ENCODE results near the gene PWWP2B. TPM values are rescaled to one million over a fixed set of nuclear protein-coding genes. Genes with fewer than 3 reads are reported as not detected.
"Not testable (repeated sequence)": the region's sequence is repeated elsewhere in the genome, so short reads cannot be mapped to it uniquely, and the experiment has no call there.

The PWWP2B gene
- total RNA-seq, 2 donors from 2014 or later = 33.8 to 61.0 TPM

GRCh38 chr10:132376394-132376851 is 20.6 kb upstream of the PWWP2B start:
- Histone ChIP-seq H3K4me3 (no peak overlapping the region), H3K27ac (no peak overlapping the region), H3K27me3 (no peaks in the 10 kb centered on the region), H3K36me3 (no peaks in the 10 kb centered on the region), H3K4me1 (no peaks in the 10 kb centered on the region), H3K9me3 (no peaks in the 10 kb centered on the region), H3K9ac (ENCODE audit: low read depth in 2 of 2, low read length in 2 of 2) (no peak overlapping the region)
- no peak for DNase-seq
- TF ChIP-seq CTCF (IDR thresholded peaks at IDR 0.05) = no peak
- intact Hi-C loops (cut with DNase I) = no loop called here

GRCh38 chr10:132377326-132377725 is 19.7 kb upstream of the PWWP2B start:
- no peaks in the 10 kb centered on the region for H3K27me3 ChIP-seq
- H3K4me1 ChIP-seq = no peaks in the 10 kb centered on the region
- intact Hi-C loops (cut with DNase I) = no loop called here
- H3K4me3 ChIP-seq = no peak overlapping the region
- DNase-seq = no peak
- no peaks in the 10 kb centered on the region for H3K9me3 ChIP-seq
- H3K36me3 ChIP-seq = no peaks in the 10 kb centered on the region
- no peak overlapping the region for H3K9ac ChIP-seq (ENCODE audit: low read depth in 2 of 2, low read length in 2 of 2)
- no peak for TF ChIP-seq CTCF (IDR thresholded peaks at IDR 0.05)
- no peak overlapping the region for H3K27ac ChIP-seq

GRCh38 chr10:132379026-132379425 is 18.0 kb upstream of the PWWP2B start:
- H3K4me3 ChIP-seq; intact Hi-C loops (cut with DNase I): not testable (repeated sequence)

GRCh38 chr10:132380986-132381385 is 16.0 kb upstream of the PWWP2B start:
- H3K36me3 ChIP-seq; H3K4me1 ChIP-seq; H3K9me3 ChIP-seq; H3K27ac ChIP-seq; H3K27me3 ChIP-seq; H3K4me3 ChIP-seq; DNase-seq; H3K9ac ChIP-seq (ENCODE audit: low read depth in 2 of 2, low read length in 2 of 2): not testable (repeated sequence)
- intact Hi-C loops (cut with DNase I) = loop anchor here (5.0 to 10.0 kb wide), 2 partner anchors 194 to 261 kb away; no protein-coding TSS in a partner anchor

More at GRCh38 chr10:132379026-132379425, 18.0 kb upstream of the PWWP2B start:
- H3K27ac ChIP-seq; H3K27me3 ChIP-seq; DNase-seq; H3K9ac ChIP-seq (ENCODE audit: low read depth in 2 of 2, low read length in 2 of 2); H3K4me1 ChIP-seq; H3K9me3 ChIP-seq; H3K36me3 ChIP-seq: not testable (repeated sequence)

- Histone ChIP-seq H3K4me3 (no peak overlapping the region), H3K9ac (ENCODE audit: low read depth in 2 of 2, low read length in 2 of 2) (no peak overlapping the region), H3K27me3 (no peaks in the 10 kb centered on the region), H3K36me3 (no peaks in the 10 kb centered on the region), H3K27ac (no peak overlapping the region), H3K9me3 (no peaks in the 10 kb centered on the region), H3K4me1 (no peaks in the 10 kb centered on the region)
- DNase-seq = no peak
- intact Hi-C loops (cut with DNase I) = loop anchor here (5.0 to 10.0 kb wide), 2 partner anchors 193 to 261 kb away; no protein-coding TSS in a partner anchor
- TF ChIP-seq CTCF (IDR thresholded peaks at IDR 0.05) = no peak
Observed at GRCh38 chr10:132381741-132382140, 15.3 kb upstream of the PWWP2B start.

- Histone ChIP-seq H3K36me3 (no peaks in the 10 kb centered on the region), H3K9me3 (no peaks in the 10 kb centered on the region), H3K27me3 (no peaks in the 10 kb centered on the region), H3K27ac (no peak overlapping the region), H3K4me1 (no peaks in the 10 kb centered on the region), H3K9ac (ENCODE audit: low read depth in 2 of 2, low read length in 2 of 2) (no peak overlapping the region), H3K4me3 (no peak overlapping the region)
- no peak for DNase-seq
- intact Hi-C loops (cut with DNase I) = loop anchor here (5.0 to 10.0 kb wide), 2 partner anchors 192 to 260 kb away; no protein-coding TSS in a partner anchor
- TF ChIP-seq CTCF (IDR thresholded peaks at IDR 0.05) = no peak
Observed at GRCh38 chr10:132382231-132382922, 14.6 kb upstream of the PWWP2B start.
